Measurements from ENCODE around the gene IL10RA. TPM values are rescaled to one million over a fixed set of nuclear protein-coding genes. Genes with fewer than 3 reads are reported as not detected.

The IL10RA gene
- total RNA-seq, 2 experiments from 2014 or later: 247 to 260 TPM

GRCh38 chr11:117949062-117949461 is 37.1 kb upstream of the IL10RA start:
- Mint-ChIP-seq H3K4me1 (peaks cover 99% of the 10 kb centered on the region), H3K27me3 (no peaks in the 10 kb centered on the region), H3K36me3 (no peaks in the 10 kb centered on the region), H3K9me3 (ENCODE audit: low read depth) (no peaks in the 10 kb centered on the region), H3K27ac (peak overlapping the region; percentile 88), H3K4me3 (peak overlapping the region; percentile 18)
- DNase-seq: no peak
- CTCF ChIA-PET: interaction anchor here (1.2 to 15.1 kb wide), 10 partner anchors 9 to 141 kb away, joined by 4 to 459 read pairs (median 114); partner anchors contain the start of genes FXYD2 and IL10RA
- ATAC-seq: no peak

GRCh38 chr11:117950301-117950700 is 35.9 kb upstream of the IL10RA start:
- ATAC-seq (peak; percentile 56), DNase-seq (peak; percentile 86)
- no peaks in the 10 kb centered on the region for H3K9me3 Mint-ChIP-seq (ENCODE audit: low read depth)
- no peaks in the 10 kb centered on the region for H3K36me3 Mint-ChIP-seq
- CTCF ChIA-PET: interaction anchor here (1.1 to 15.1 kb wide), 20 partner anchors 9 to 524 kb away, joined by 3 to 459 read pairs (median 7); partner anchors contain the start of genes FXYD2 and IL10RA
- H3K4me3 Mint-ChIP-seq: peak overlapping the region; percentile 67
- peak overlapping the region; percentile 88 for H3K27ac Mint-ChIP-seq
- no peaks in the 10 kb centered on the region for H3K27me3 Mint-ChIP-seq
- peaks cover 90% of the 10 kb centered on the region for H3K4me1 Mint-ChIP-seq

- Mint-ChIP-seq H3K36me3 (peaks cover 4% of the 10 kb centered on the region), H3K27ac (peak overlapping the region; percentile 88), H3K4me1 (peaks cover 80% of the 10 kb centered on the region), H3K9me3 (ENCODE audit: low read depth) (no peaks in the 10 kb centered on the region), H3K4me3 (peak overlapping the region; percentile 67), H3K27me3 (no peaks in the 10 kb centered on the region)
- ATAC-seq: peak; percentile 71
- peak; percentile 78 for DNase-seq
- CTCF ChIA-PET: interaction anchor here (0.7 to 15.1 kb wide), 23 partner anchors 8 to 525 kb away, joined by 3 to 459 read pairs (median 7); partner anchors contain the start of genes FXYD2 and IL10RA
Observed at GRCh38 chr11:117950993-117951961, 34.9 kb upstream of the IL10RA start.

GRCh38 chr11:117953024-117953671 is 33.0 kb upstream of the IL10RA start:
- DNase-seq (no peak), ATAC-seq (no peak)
- Mint-ChIP-seq H3K27ac (peak overlapping the region; percentile 88), H3K9me3 (ENCODE audit: low read depth) (peaks cover 10% of the 10 kb centered on the region), H3K36me3 (peaks cover 19% of the 10 kb centered on the region), H3K4me3 (no peak overlapping the region), H3K27me3 (no peaks in the 10 kb centered on the region), H3K4me1 (peaks cover 65% of the 10 kb centered on the region)
- CTCF ChIA-PET: interaction anchor here (0.7 to 15.1 kb wide), 12 partner anchors 12 to 249 kb away, joined by 3 to 459 read pairs (median 14); partner anchors contain the start of genes FXYD2 and IL10RA

- Mint-ChIP-seq H3K36me3 (peaks cover 43% of the 10 kb centered on the region), H3K27ac (no peak overlapping the region), H3K4me3 (no peak overlapping the region), H3K9me3 (ENCODE audit: low read depth) (peaks cover 18% of the 10 kb centered on the region), H3K27me3 (no peaks in the 10 kb centered on the region), H3K4me1 (peaks cover 39% of the 10 kb centered on the region)
- ATAC-seq: no peak
- CTCF ChIA-PET: no interaction called here
- no peak for DNase-seq
Observed at GRCh38 chr11:117958949-117959348, 27.2 kb upstream of the IL10RA start.

GRCh38 chr11:117959438-117960149 is 26.6 kb upstream of the IL10RA start:
- Mint-ChIP-seq H3K36me3 (peaks cover 43% of the 10 kb centered on the region), H3K9me3 (ENCODE audit: low read depth) (peaks cover 18% of the 10 kb centered on the region), H3K4me3 (peak overlapping the region; percentile 45), H3K4me1 (peaks cover 36% of the 10 kb centered on the region), H3K27ac (peak overlapping the region; percentile 90), H3K27me3 (no peaks in the 10 kb centered on the region)
- DNase-seq (no peak), ATAC-seq (peak; percentile 60)
- CTCF ChIA-PET: interaction anchor here (1.3 to 12.3 kb wide), 4 partner anchors 10 to 94 kb away, joined by 3 to 131 read pairs (median 6); no protein-coding TSS in a partner anchor

GRCh38 chr11:117960406-117960805 is 25.8 kb upstream of the IL10RA start:
- no peak for DNase-seq
- CTCF ChIA-PET: interaction anchor here (1.0 to 12.3 kb wide), 5 partner anchors 10 to 116 kb away, joined by 3 to 131 read pairs (median 5); no protein-coding TSS in a partner anchor
- H3K4me1 Mint-ChIP-seq: peaks cover 36% of the 10 kb centered on the region
- H3K36me3 Mint-ChIP-seq: peaks cover 44% of the 10 kb centered on the region
- H3K9me3 Mint-ChIP-seq (ENCODE audit: low read depth): peaks cover 18% of the 10 kb centered on the region
- no peak for ATAC-seq
- peak overlapping the region; percentile 33 for H3K27ac Mint-ChIP-seq
- no peaks in the 10 kb centered on the region for H3K27me3 Mint-ChIP-seq
- H3K4me3 Mint-ChIP-seq: no peak overlapping the region

- DNase-seq (no peak), ATAC-seq (no peak)
- H3K4me1 Mint-ChIP-seq: peaks cover 35% of the 10 kb centered on the region
- no peak overlapping the region for H3K27ac Mint-ChIP-seq
- CTCF ChIA-PET: interaction anchor here (1.2 to 12.3 kb wide), 2 partner anchors 12 to 14 kb away, joined by 3 to 131 read pairs; no protein-coding TSS in a partner anchor
- no peaks in the 10 kb centered on the region for H3K27me3 Mint-ChIP-seq
- H3K9me3 Mint-ChIP-seq (ENCODE audit: low read depth): peaks cover 13% of the 10 kb centered on the region
- no peak overlapping the region for H3K4me3 Mint-ChIP-seq
- peaks cover 40% of the 10 kb centered on the region for H3K36me3 Mint-ChIP-seq
Observed at GRCh38 chr11:117961896-117962295, 24.3 kb upstream of the IL10RA start.

GRCh38 chr11:117962826-117963225 is 23.4 kb upstream of the IL10RA start:
- no peaks in the 10 kb centered on the region for H3K27me3 Mint-ChIP-seq
- peaks cover 35% of the 10 kb centered on the region for H3K4me1 Mint-ChIP-seq
- H3K27ac Mint-ChIP-seq: no peak overlapping the region
- CTCF ChIA-PET: interaction anchor here (1.2 to 12.3 kb wide), 2 partner anchors 13 kb away, joined by 3 to 131 read pairs; no protein-coding TSS in a partner anchor
- peaks cover 30% of the 10 kb centered on the region for H3K36me3 Mint-ChIP-seq
- H3K4me3 Mint-ChIP-seq: no peak overlapping the region
- peaks cover 8% of the 10 kb centered on the region for H3K9me3 Mint-ChIP-seq (ENCODE audit: low read depth)
- ATAC-seq (no peak), DNase-seq (no peak)

- CTCF ChIA-PET: interaction anchor here (1.6 to 12.3 kb wide), 2 partner anchors 7 to 17 kb away, joined by 5 to 131 read pairs; no protein-coding TSS in a partner anchor
- H3K27me3 Mint-ChIP-seq: no peaks in the 10 kb centered on the region
- ATAC-seq (no peak), DNase-seq (no peak)
- H3K4me1 Mint-ChIP-seq: peaks cover 38% of the 10 kb centered on the region
- peaks cover 2% of the 10 kb centered on the region for H3K9me3 Mint-ChIP-seq (ENCODE audit: low read depth)
- no peak overlapping the region for H3K4me3 Mint-ChIP-seq
- peaks cover 5% of the 10 kb centered on the region for H3K36me3 Mint-ChIP-seq
- no peak overlapping the region for H3K27ac Mint-ChIP-seq
Observed at GRCh38 chr11:117966908-117967307, 19.3 kb upstream of the IL10RA start.

- DNase-seq: no peak
- no peak overlapping the region for H3K4me3 Mint-ChIP-seq
- CTCF ChIA-PET: interaction anchor here (1.0 to 12.3 kb wide), 5 partner anchors 18 to 84 kb away, joined by 3 to 131 read pairs (median 4); no protein-coding TSS in a partner anchor
- peak overlapping the region; percentile 0 for H3K27ac Mint-ChIP-seq
- ATAC-seq: no peak
- no peaks in the 10 kb centered on the region for H3K27me3 Mint-ChIP-seq
- no peaks in the 10 kb centered on the region for H3K9me3 Mint-ChIP-seq (ENCODE audit: low read depth)
- H3K36me3 Mint-ChIP-seq: peaks cover 8% of the 10 kb centered on the region
- peaks cover 54% of the 10 kb centered on the region for H3K4me1 Mint-ChIP-seq
Observed at GRCh38 chr11:117969160-117969991, 16.8 kb upstream of the IL10RA start.
